Measurements from ENCODE around the gene SH3BP1.

The SH3BP1 gene

GRCh38 chr22:37696657-37697537 lies 57.4 kb downstream of the SH3BP1 start, which contains the start of gene TRIOBP:
TSS of gene TRIOBP (plus strand) at chr22:37697048. CDS start at chr22:37701366, 4,318 bp downstream.
- Histone ChIP-seq H3K4me3 (ENCODE audit: control insufficient read depth in 1 of 7, extremely low read depth in 1 of 7, insufficient read depth in 4 of 7, low read depth in 2 of 7, low read length in 6 of 7) (peak within 1 kb of the TSS in 5 of 7 experiments; percentile 23 to 59 (median 36)), H3K9me3 (ENCODE audit: control extremely low read depth in 1 of 5, control insufficient read depth in 4 of 5, insufficient read depth in 2 of 5, low read depth in 1 of 5, low read length in 4 of 5) (no peaks in the 10 kb centered on the region), H3K4me1 (ENCODE audit: control extremely low read depth in 1 of 4, control insufficient read depth in 4 of 4, insufficient read depth in 4 of 4, low read length in 3 of 4) (peaks cover 0 to 22% (median 7%) of the 10 kb centered on the region in 4 experiments), H3K27me3 (replicated peaks in 2 of 5; ENCODE audit: control insufficient read depth in 4 of 5, insufficient read depth in 5 of 5, low read length in 4 of 5) (no peaks in the 10 kb centered on the region), H3K36me3 (ENCODE audit: control insufficient read depth in 4 of 4, insufficient read depth in 4 of 4, low read length in 3 of 4) (peaks cover 1 to 19% (median 16%) of the 10 kb centered on the region in 4 experiments), H3K27ac (ENCODE audit: insufficient read depth in 1 of 2, low read depth in 1 of 2, low read length in 2 of 2, poor library complexity in 1 of 2, severe bottlenecking in 2 of 2) (no peak within 1 kb of the TSS)
- ChIA-PET POLR2A (interaction anchor here (1.1 kb wide), 1 partner anchor 35 kb away, joined by 3 read pairs; no protein-coding TSS in a partner anchor), CTCF (interaction anchor here (0.7 to 2.6 kb wide), 10 partner anchors 10 to 70 kb away, joined by 3 to 18 read pairs (median 5); partner anchors contain the start of gene NOL12)
- 22% methylated on average over 31 of the region's 39 CpGs for WGBS (ENCODE audit: insufficient coverage)
- peak; percentile 95 to 98 (median 98) for DNase-seq

GRCh38 chr22:37697538-37697835 lies 58.0 kb downstream of the SH3BP1 start:
- WGBS (ENCODE audit: insufficient coverage) = 74% methylated on average over 3 of the region's 3 CpGs
- H3K4me3 ChIP-seq (ENCODE audit: control insufficient read depth in 1 of 7, extremely low read depth in 1 of 7, insufficient read depth in 4 of 7, low read depth in 2 of 7, low read length in 6 of 7) = no peak overlapping the region
- peaks cover 0 to 15% (median 13%) of the 10 kb centered on the region in 4 experiments for H3K36me3 ChIP-seq (ENCODE audit: control insufficient read depth in 4 of 4, insufficient read depth in 4 of 4, low read length in 3 of 4)
- no peak for DNase-seq
- ChIA-PET POLR2A (interaction anchor here (1.1 kb wide), 1 partner anchor 36 kb away, joined by 3 read pairs; no protein-coding TSS in a partner anchor), CTCF (interaction anchor here (0.8 to 2.4 kb wide), 3 partner anchors 10 to 36 kb away, joined by 3 to 18 read pairs (median 4); no protein-coding TSS in a partner anchor)
- H3K9me3 ChIP-seq (ENCODE audit: control extremely low read depth in 1 of 5, control insufficient read depth in 4 of 5, insufficient read depth in 2 of 5, low read depth in 1 of 5, low read length in 4 of 5) = no peaks in the 10 kb centered on the region
- peaks cover 0 to 22% (median 7%) of the 10 kb centered on the region in 4 experiments for H3K4me1 ChIP-seq (ENCODE audit: control extremely low read depth in 1 of 4, control insufficient read depth in 4 of 4, insufficient read depth in 4 of 4, low read length in 3 of 4)
- no peak overlapping the region for H3K27ac ChIP-seq (ENCODE audit: insufficient read depth in 1 of 2, low read depth in 1 of 2, low read length in 2 of 2, poor library complexity in 1 of 2, severe bottlenecking in 2 of 2)
- no peaks in the 10 kb centered on the region for H3K27me3 ChIP-seq (replicated peaks in 2 of 5; ENCODE audit: control insufficient read depth in 4 of 5, insufficient read depth in 5 of 5, low read length in 4 of 5)

DNA sequence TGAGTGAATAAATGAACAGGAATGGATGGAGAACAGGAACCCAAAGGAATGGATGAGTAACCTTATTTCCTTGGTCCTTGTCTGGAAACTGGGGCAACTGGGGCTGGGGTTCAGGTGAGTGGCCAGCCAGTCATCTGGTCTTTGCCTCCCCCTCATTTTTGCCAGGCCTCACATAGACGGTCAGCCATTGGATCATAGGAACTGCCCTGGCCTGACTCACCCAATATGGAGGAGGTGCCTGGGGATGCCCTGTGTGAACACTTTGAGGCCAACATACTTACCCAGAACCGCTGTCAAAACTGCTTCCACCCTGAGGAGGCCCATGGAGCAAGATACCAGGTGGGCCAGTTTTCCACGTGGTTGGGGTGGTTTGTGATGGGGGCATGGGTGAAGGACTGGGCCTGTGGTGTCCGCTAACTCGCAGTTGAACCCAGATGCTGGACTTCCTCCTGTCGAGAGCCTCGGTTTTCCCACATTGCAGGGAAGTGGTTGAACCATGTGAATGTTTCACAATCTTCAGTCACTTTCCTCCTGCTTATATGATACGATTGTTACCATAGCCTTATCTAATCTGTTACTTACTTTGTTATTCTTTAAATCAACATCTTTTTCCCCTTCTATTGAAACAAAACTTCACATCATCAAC lies 61.8 kb downstream of the SH3BP1 start:
- DNase-seq = no peak
- peaks cover 0 to 18% (median 4%) of the 10 kb centered on the region in 4 experiments for H3K4me1 ChIP-seq (ENCODE audit: control extremely low read depth in 1 of 4, control insufficient read depth in 4 of 4, insufficient read depth in 4 of 4, low read length in 3 of 4)
- no peaks in the 10 kb centered on the region for H3K27me3 ChIP-seq (replicated peaks in 2 of 5; ENCODE audit: control insufficient read depth in 4 of 5, insufficient read depth in 5 of 5, low read length in 4 of 5)
- H3K4me3 ChIP-seq (ENCODE audit: control insufficient read depth in 1 of 7, extremely low read depth in 1 of 7, insufficient read depth in 4 of 7, low read depth in 2 of 7, low read length in 6 of 7) = no peak overlapping the region
- peaks cover 0 to 2% (median 0%) of the 10 kb centered on the region in 4 experiments for H3K36me3 ChIP-seq (ENCODE audit: control insufficient read depth in 4 of 4, insufficient read depth in 4 of 4, low read length in 3 of 4)
- no peaks in the 10 kb centered on the region for H3K9me3 ChIP-seq (ENCODE audit: control extremely low read depth in 1 of 5, control insufficient read depth in 4 of 5, insufficient read depth in 2 of 5, low read depth in 1 of 5, low read length in 4 of 5)
- H3K27ac ChIP-seq (ENCODE audit: insufficient read depth in 1 of 2, low read depth in 1 of 2, low read length in 2 of 2, poor library complexity in 1 of 2, severe bottlenecking in 2 of 2) = no peak overlapping the region
- ChIA-PET CTCF (no interaction called here), POLR2A (no interaction called here)
- 55% methylated on average over 6 of the region's 8 CpGs for WGBS (ENCODE audit: insufficient coverage)

GRCh38 chr22:37703906-37704305 lies 64.4 kb downstream of the SH3BP1 start:
- Histone ChIP-seq H3K27me3 (replicated peaks in 2 of 5; ENCODE audit: control insufficient read depth in 4 of 5, insufficient read depth in 5 of 5, low read length in 4 of 5) (no peaks in the 10 kb centered on the region), H3K36me3 (ENCODE audit: control insufficient read depth in 4 of 4, insufficient read depth in 4 of 4, low read length in 3 of 4) (peaks cover 0 to 2% (median 0%) of the 10 kb centered on the region in 4 experiments), H3K4me1 (ENCODE audit: control extremely low read depth in 1 of 4, control insufficient read depth in 4 of 4, insufficient read depth in 4 of 4, low read length in 3 of 4) (peaks cover 0 to 10% (median 5%) of the 10 kb centered on the region in 4 experiments), H3K4me3 (ENCODE audit: control insufficient read depth in 1 of 7, extremely low read depth in 1 of 7, insufficient read depth in 4 of 7, low read depth in 2 of 7, low read length in 6 of 7) (no peak overlapping the region), H3K9me3 (ENCODE audit: control extremely low read depth in 1 of 5, control insufficient read depth in 4 of 5, insufficient read depth in 2 of 5, low read depth in 1 of 5, low read length in 4 of 5) (no peaks in the 10 kb centered on the region), H3K27ac (ENCODE audit: insufficient read depth in 1 of 2, low read depth in 1 of 2, low read length in 2 of 2, poor library complexity in 1 of 2, severe bottlenecking in 2 of 2) (no peak overlapping the region)
- ChIA-PET CTCF (interaction anchor here (1.1 kb wide), 2 partner anchors 24 to 70 kb away, joined by 3 read pairs; no protein-coding TSS in a partner anchor), POLR2A (no interaction called here)
- 100% methylated on average over 2 of the region's 7 CpGs for WGBS (ENCODE audit: insufficient coverage)
- DNase-seq = no peak

DNA sequence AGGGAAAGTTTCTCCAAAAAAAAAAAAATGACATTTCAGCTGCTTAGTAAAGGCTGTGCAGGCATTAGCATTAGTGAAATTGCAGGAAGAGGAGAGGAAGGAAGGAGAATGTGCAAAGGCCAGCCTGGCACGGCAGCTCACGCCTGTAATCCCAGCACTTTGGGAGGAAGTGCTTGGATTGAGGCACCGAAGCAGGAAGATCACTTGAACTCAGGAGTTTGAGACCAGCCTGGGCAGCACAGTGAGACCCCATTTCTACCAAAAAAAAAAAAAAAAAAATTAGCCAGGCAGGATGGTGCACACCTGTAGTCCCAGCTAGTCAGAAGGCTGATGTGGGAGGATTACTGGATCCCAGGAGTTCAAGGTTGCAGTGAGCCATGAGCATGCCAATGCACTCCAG lies 65.2 kb downstream of the SH3BP1 start:
- Histone ChIP-seq H3K36me3 (ENCODE audit: control insufficient read depth in 4 of 4, insufficient read depth in 4 of 4, low read length in 3 of 4) (peaks cover 0 to 2% (median 0%) of the 10 kb centered on the region in 4 experiments), H3K9me3 (ENCODE audit: control extremely low read depth in 1 of 5, control insufficient read depth in 4 of 5, insufficient read depth in 2 of 5, low read depth in 1 of 5, low read length in 4 of 5) (no peaks in the 10 kb centered on the region), H3K27ac (ENCODE audit: insufficient read depth in 1 of 2, low read depth in 1 of 2, low read length in 2 of 2, poor library complexity in 1 of 2, severe bottlenecking in 2 of 2) (no peak overlapping the region), H3K4me1 (ENCODE audit: control extremely low read depth in 1 of 4, control insufficient read depth in 4 of 4, insufficient read depth in 4 of 4, low read length in 3 of 4) (peaks cover 0 to 10% (median 5%) of the 10 kb centered on the region in 4 experiments), H3K4me3 (ENCODE audit: control insufficient read depth in 1 of 7, extremely low read depth in 1 of 7, insufficient read depth in 4 of 7, low read depth in 2 of 7, low read length in 6 of 7) (no peak overlapping the region), H3K27me3 (replicated peaks in 2 of 5; ENCODE audit: control insufficient read depth in 4 of 5, insufficient read depth in 5 of 5, low read length in 4 of 5) (no peaks in the 10 kb centered on the region)
- CTCF ChIA-PET = interaction anchor here (1.1 to 1.4 kb wide), 2 partner anchors 23 to 50 kb away, joined by 3 read pairs; no protein-coding TSS in a partner anchor
- no peak for DNase-seq
- 43% methylated on average over 3 of the region's 3 CpGs for WGBS (ENCODE audit: insufficient coverage)
- POLR2A ChIA-PET = no interaction called here

GRCh38 chr22:37705205-37705604 lies 65.7 kb downstream of the SH3BP1 start:
- DNase-seq = no peak
- no peak overlapping the region for H3K27ac ChIP-seq (ENCODE audit: insufficient read depth in 1 of 2, low read depth in 1 of 2, low read length in 2 of 2, poor library complexity in 1 of 2, severe bottlenecking in 2 of 2)
- H3K36me3 ChIP-seq (ENCODE audit: control insufficient read depth in 4 of 4, insufficient read depth in 4 of 4, low read length in 3 of 4) = peaks cover 0 to 2% (median 0%) of the 10 kb centered on the region in 4 experiments
- H3K4me1 ChIP-seq (ENCODE audit: control extremely low read depth in 1 of 4, control insufficient read depth in 4 of 4, insufficient read depth in 4 of 4, low read length in 3 of 4) = peaks cover 0 to 10% (median 5%) of the 10 kb centered on the region in 4 experiments
- ChIA-PET POLR2A (no interaction called here), CTCF (interaction anchor here (0.8 to 1.4 kb wide), 3 partner anchors 22 to 51 kb away, joined by 3 read pairs; no protein-coding TSS in a partner anchor)
- no peaks in the 10 kb centered on the region for H3K27me3 ChIP-seq (replicated peaks in 2 of 5; ENCODE audit: control insufficient read depth in 4 of 5, insufficient read depth in 5 of 5, low read length in 4 of 5)
- H3K9me3 ChIP-seq (ENCODE audit: control extremely low read depth in 1 of 5, control insufficient read depth in 4 of 5, insufficient read depth in 2 of 5, low read depth in 1 of 5, low read length in 4 of 5) = no peaks in the 10 kb centered on the region
- H3K4me3 ChIP-seq (ENCODE audit: control insufficient read depth in 1 of 7, extremely low read depth in 1 of 7, insufficient read depth in 4 of 7, low read depth in 2 of 7, low read length in 6 of 7) = no peak overlapping the region
- 95% methylated on average over 2 of the region's 3 CpGs for WGBS (ENCODE audit: insufficient coverage)

All from common myeloid progenitor, CD34-positive (primary cell).